Mucosa of rectum (tissue), 2 donors: ENCODE measurements around the gene SCFD2.
"Not testable (repeated sequence)": the region's sequence is repeated elsewhere in the genome, so short reads cannot be mapped to it uniquely, and the experiment has no call there.

ENCODE experiments used
- H3K27ac ChIP-seq, 2 donors: one replicate each; pipeline ENCODE4 v1.7.0; 2013; ENCODE audit warnings: inconsistent platforms in 2 of 2, low read depth in 2 of 2, low read length in 2 of 2
- H3K27me3 ChIP-seq, 2 donors: one replicate each; pipeline ENCODE4 v1.7.0; 2013; ENCODE audit warnings: low read length in 2 of 2; ENCODE audit not compliant: control insufficient read depth in 2 of 2, insufficient read depth in 2 of 2
- H3K36me3 ChIP-seq, 2 donors: one replicate each; pipeline ENCODE4 v1.7.0; 2013; ENCODE audit warnings: low read length in 2 of 2; ENCODE audit not compliant: control insufficient read depth in 2 of 2, insufficient read depth in 2 of 2
- H3K4me1 ChIP-seq, 2 donors: one replicate each; pipeline ENCODE4 v1.7.0; 2013; ENCODE audit warnings: low read length in 2 of 2, mild to moderate bottlenecking in 1 of 2; ENCODE audit not compliant: control insufficient read depth in 2 of 2, insufficient read depth in 2 of 2
- H3K4me3 ChIP-seq, 2 donors: one replicate each; pipeline ENCODE4 v1.7.0; 2013; ENCODE audit warnings: low read length in 2 of 2
- H3K9ac ChIP-seq, 2 donors: one replicate each; pipeline ENCODE4 v1.7.0; 2013; ENCODE audit warnings: low read length in 2 of 2, low read depth in 1 of 2, mild to moderate bottlenecking in 1 of 2
- H3K9me3 ChIP-seq, 2 donors: one replicate each; pipeline ENCODE4 v1.7.0; 2013; ENCODE audit warnings: low read length in 2 of 2; ENCODE audit not compliant: control insufficient read depth in 2 of 2
- donor health status: healthy.
- donor health status: Normal muscosa, but diverticular disease.

Gene SCFD2

DNA sequence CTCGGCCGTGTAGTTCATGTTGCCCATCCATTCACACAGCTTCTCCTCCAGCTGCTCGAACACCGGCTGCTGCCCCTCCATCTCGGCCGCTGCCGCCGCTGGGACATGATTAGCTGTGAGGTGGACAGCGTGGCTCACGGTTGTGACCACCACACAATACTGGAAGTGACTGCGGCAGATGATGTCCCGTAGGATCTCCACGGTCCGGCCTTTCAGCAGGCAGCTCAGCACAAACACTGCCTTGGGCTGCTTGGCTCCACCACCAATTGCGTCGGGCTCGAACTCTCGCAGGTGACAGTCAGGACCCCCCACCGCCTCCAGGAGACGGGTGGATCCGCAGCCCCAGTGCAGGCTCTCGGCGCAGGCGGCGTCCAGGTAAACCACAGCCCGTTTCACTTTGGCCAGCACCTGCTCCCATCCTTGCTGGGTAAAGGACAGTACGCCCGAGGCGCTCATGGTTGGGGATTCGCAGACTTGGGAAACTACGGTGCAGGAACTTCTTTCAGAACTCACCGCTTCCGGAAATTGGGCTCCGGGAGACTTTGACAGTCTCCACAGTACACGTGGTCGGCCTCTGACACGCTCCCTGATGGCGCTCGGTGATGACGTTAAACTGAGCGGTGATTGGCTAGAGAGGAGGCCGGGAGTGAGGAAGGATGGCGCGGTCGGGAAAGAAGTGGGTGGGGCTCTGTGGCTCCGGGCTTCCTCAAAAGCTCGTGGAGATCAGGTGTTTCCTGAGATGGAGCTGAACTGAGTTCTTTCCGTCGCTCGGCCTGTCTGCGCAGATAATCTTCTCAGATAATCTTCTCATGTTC lies at the start of gene SCFD2:
SCFD2 (minus strand) TSS at position 576 of the 815 bp plus-strand sequence.
- H3K4me3 ChIP-seq = peak within 1 kb of the TSS; percentile 86 to 96
- no peaks in the 10 kb centered on the region for H3K9me3 ChIP-seq
- peak within 1 kb of the TSS; percentile 29 to 49 for H3K27ac ChIP-seq
- H3K36me3 ChIP-seq = no peaks in the 10 kb centered on the region
- peak within 1 kb of the TSS; percentile 53 to 68 for H3K9ac ChIP-seq
- peaks cover 0 to 3% of the 10 kb centered on the region in 2 donors for H3K27me3 ChIP-seq
- H3K4me1 ChIP-seq = peaks cover 8 to 10% of the 10 kb centered on the region in 2 donors

GRCh38 chr4:53409479-53409878 lies 43.6 kb upstream of the SCFD2 start:
- not testable (repeated sequence) for H3K27me3 ChIP-seq, H3K27ac ChIP-seq, H3K9ac ChIP-seq, H3K36me3 ChIP-seq, H3K4me3 ChIP-seq, H3K9me3 ChIP-seq, H3K4me1 ChIP-seq

- Histone ChIP-seq H3K9me3 (no peaks in the 10 kb centered on the region), H3K9ac (no peak overlapping the region), H3K4me3 (no peak overlapping the region), H3K27ac (no peak overlapping the region), H3K36me3 (peaks cover 15 to 17% of the 10 kb centered on the region in 2 donors), H3K27me3 (no peaks in the 10 kb centered on the region), H3K4me1 (peaks cover 10 to 17% of the 10 kb centered on the region in 2 donors)
Observed at GRCh38 chr4:53380221-53380620, 14.4 kb upstream of the SCFD2 start.

DNA sequence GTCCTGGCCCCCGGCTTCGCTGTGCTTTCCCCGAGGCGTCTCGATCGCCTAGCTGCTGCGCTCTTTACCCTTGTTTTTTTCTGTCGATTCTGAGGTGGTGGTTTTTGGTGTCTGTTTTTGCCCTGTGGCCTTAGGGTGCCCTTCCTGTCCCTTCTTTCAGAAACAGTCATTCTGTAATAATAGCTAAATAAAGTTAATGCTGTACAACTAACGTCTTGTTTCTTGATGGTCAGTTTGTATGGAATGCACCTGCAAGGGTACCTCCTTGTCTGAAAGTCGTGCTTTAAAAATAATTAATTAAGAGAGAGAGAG lies 12.3 kb upstream of the SCFD2 start:
- Histone ChIP-seq H3K27ac (peak overlapping the region; percentile 93 to 95), H3K4me3 (peak overlapping the region; percentile 92 to 95), H3K36me3 (peaks cover 8 to 9% of the 10 kb centered on the region in 2 donors), H3K27me3 (no peaks in the 10 kb centered on the region), H3K9me3 (no peaks in the 10 kb centered on the region), H3K4me1 (peaks cover 10 to 17% of the 10 kb centered on the region in 2 donors), H3K9ac (peak overlapping the region; percentile 86 to 96)

DNA sequence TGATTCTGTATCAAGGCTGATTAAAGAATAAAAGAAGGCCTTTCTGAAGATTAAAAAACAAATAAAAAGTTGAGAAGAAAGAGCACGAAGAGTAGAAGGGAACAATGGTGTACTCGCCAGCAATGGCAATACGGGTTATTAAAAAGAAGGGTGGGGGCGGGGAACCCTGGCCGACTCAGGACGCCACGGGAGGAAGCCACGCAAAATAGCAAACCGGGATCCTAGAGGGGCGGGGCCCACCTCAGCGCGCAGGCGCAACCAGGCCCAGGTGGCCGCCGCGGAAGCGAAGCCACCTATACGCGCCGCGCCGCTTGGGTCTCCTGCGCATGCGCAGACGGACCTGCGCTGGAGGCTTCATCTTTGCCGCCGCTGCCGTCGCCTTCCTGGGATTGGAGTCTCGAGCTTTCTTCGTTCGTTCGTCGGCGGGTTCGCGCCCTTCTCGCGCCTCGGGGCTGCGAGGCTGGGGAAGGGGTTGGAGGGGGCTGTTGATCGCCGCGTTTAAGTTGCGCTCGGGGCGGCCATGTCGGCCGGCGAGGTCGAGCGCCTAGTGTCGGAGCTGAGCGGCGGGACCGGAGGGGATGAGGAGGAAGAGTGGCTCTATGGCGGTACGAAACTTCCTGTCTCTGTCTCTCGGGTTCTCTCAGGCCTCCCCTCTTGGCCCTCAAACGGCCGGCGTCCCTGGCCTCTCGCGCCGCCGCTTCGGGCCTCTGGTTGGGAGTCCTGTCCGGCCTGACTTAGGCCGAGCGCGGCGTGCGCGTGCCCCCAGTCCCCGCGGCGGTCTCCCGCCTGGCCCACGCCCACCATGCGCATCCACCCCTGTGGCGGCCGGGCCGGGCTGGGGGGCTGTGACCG lies 11.7 kb upstream of the SCFD2 start, which contains the start of gene FIP1L1:
FIP1L1 (plus strand) TSS at position 323 of the 852 bp plus-strand sequence; CDS start at position 521, 198 bp downstream.
- Histone ChIP-seq H3K27ac (peak within 1 kb of the TSS; percentile 93 to 95), H3K4me1 (peaks cover 10 to 17% of the 10 kb centered on the region in 2 donors), H3K27me3 (no peaks in the 10 kb centered on the region), H3K9ac (peak within 1 kb of the TSS; percentile 86 to 96), H3K9me3 (no peaks in the 10 kb centered on the region), H3K4me3 (peak within 1 kb of the TSS; percentile 92 to 95), H3K36me3 (peaks cover 7 to 9% of the 10 kb centered on the region in 2 donors)

GRCh38 chr4:53376900-53377299 lies 11.0 kb upstream of the SCFD2 start:
- peak overlapping the region in 1 of 2 donors; percentile 43 for H3K27ac ChIP-seq

GRCh38 chr4:53374777-53375258 lies 9.0 kb upstream of the SCFD2 start:
- Histone ChIP-seq H3K36me3 (no peaks in the 10 kb centered on the region), H3K9ac (no peak overlapping the region), H3K4me1 (peaks cover 10 to 17% of the 10 kb centered on the region in 2 donors), H3K27me3 (no peaks in the 10 kb centered on the region), H3K4me3 (no peak overlapping the region), H3K9me3 (no peaks in the 10 kb centered on the region), H3K27ac (no peak overlapping the region)

More at GRCh38 chr4:53376900-53377299, 11.0 kb upstream of the SCFD2 start:
- Histone ChIP-seq H3K9me3 (no peaks in the 10 kb centered on the region), H3K27me3 (no peaks in the 10 kb centered on the region), H3K4me1 (peaks cover 10 to 17% of the 10 kb centered on the region in 2 donors), H3K36me3 (peaks cover 2 to 4% of the 10 kb centered on the region in 2 donors), H3K4me3 (peak overlapping the region; percentile 92 to 95), H3K9ac (peak overlapping the region; percentile 86 to 96)

DNA sequence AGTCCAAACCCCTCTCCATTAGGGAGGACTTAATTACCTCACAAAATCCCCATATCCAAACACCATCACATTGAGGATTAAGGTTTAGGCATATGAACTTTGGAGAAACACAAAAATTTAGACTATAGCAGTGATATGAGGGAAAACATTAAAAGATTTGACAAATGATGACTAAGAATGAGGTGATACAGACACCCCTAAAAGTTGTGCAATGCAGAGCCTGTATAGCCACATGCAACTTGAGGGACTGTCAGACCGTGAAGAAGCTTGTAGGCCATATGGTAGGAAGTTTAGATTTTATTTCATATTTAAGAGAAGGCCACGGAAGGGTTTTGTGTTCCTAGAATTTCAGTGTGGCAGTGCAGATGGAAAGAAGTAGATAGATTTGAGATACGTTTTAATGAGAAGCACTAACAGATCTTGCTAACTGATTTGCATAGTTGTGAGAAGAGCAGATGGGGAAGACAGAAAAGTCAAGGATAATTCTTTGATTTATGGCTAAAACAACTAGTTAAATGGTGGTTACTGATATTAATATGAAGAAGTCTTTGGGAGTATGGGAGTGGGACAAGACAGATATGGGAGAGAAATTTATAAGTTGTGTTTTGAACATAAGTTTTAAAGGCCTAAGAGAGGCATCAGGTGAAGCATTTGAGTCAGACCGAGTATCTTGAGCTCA lies 6.1 kb upstream of the SCFD2 start:
- no peak overlapping the region for H3K9ac ChIP-seq
- no peaks in the 10 kb centered on the region for H3K9me3 ChIP-seq
- peaks cover 3 to 4% of the 10 kb centered on the region in 2 donors for H3K4me1 ChIP-seq
- H3K27ac ChIP-seq = no peak overlapping the region
- H3K27me3 ChIP-seq = peaks cover 0 to 3% of the 10 kb centered on the region in 2 donors
- H3K36me3 ChIP-seq = no peaks in the 10 kb centered on the region
- no peak overlapping the region for H3K4me3 ChIP-seq

DNA sequence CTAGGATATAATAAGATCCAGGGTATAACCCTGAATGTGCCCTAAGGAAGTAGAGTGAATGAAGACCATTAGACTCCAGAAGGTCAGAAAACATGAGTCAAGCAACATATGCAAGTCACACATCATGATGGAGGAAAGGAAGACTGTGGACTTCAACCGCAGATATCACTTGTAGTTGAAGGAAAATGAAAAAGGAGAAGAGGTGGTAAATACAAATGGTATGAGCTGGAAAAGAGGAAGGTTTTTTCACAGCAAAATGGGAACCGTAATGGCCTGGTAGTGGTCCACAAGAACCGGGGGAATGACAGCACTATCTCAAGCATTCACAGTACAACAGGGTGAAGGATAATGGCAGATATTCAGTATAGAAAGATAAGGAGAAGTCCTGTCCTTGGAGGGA lies 5.2 kb upstream of the SCFD2 start:
- Histone ChIP-seq H3K4me1 (peaks cover 0 to 4% of the 10 kb centered on the region in 2 donors), H3K36me3 (no peaks in the 10 kb centered on the region), H3K27ac (no peak overlapping the region), H3K27me3 (peaks cover 0 to 3% of the 10 kb centered on the region in 2 donors), H3K9ac (no peak overlapping the region), H3K4me3 (no peak overlapping the region), H3K9me3 (no peaks in the 10 kb centered on the region)
